Peyer's patch (tissue), 4 donors: ENCODE measurements around the gene NRIP1.

Source experiments
- POLR2A ChIP-seq, 2 donors: fragments of 450-650 bp; IDR thresholded peaks; one replicate each; pipeline ENCODE4 v1.5.1; 2017; ENCODE audit warnings: antibody characterized with exemption in 2 of 2, mild to moderate bottlenecking in 2 of 2, moderate library complexity in 2 of 2
- TF ChIP-seq, protein P1 (sequence below), 6 experiments: fragments of 450-650 bp in 4 of 6; fragments of 200-600 bp in 2 of 6; sonication (generic) in 1 of 6; IDR thresholded peaks; one replicate each; pipeline ENCODE4 v1.5.1; 2017 to 2019; ENCODE audit warnings: antibody characterized with exemption in 6 of 6, mild to moderate bottlenecking in 3 of 6, moderate library complexity in 1 of 6

DNA sequence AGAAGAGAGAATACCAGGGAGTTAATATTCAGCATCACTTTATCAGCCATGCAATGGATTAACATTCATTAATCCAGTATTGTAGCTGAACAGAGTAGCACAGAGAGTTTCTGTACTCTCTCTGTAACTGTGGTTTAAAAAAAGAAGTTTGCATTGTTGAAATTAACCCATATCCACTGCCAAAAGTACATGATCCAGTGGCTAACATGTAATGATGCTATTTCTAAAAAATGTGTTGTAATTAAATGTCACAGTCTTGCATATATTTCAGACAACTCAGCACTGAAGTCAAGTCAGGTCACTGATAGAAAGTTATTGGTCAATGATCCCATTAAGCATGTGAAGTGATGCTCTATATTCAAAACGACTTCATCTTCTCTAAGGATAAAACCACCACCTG is 141.3 kb downstream of the NRIP1 start:
- TF ChIP-seq POLR2A (IDR thresholded peaks at IDR 0.05), result no peak
- TF ChIP-seq, protein P1, sequence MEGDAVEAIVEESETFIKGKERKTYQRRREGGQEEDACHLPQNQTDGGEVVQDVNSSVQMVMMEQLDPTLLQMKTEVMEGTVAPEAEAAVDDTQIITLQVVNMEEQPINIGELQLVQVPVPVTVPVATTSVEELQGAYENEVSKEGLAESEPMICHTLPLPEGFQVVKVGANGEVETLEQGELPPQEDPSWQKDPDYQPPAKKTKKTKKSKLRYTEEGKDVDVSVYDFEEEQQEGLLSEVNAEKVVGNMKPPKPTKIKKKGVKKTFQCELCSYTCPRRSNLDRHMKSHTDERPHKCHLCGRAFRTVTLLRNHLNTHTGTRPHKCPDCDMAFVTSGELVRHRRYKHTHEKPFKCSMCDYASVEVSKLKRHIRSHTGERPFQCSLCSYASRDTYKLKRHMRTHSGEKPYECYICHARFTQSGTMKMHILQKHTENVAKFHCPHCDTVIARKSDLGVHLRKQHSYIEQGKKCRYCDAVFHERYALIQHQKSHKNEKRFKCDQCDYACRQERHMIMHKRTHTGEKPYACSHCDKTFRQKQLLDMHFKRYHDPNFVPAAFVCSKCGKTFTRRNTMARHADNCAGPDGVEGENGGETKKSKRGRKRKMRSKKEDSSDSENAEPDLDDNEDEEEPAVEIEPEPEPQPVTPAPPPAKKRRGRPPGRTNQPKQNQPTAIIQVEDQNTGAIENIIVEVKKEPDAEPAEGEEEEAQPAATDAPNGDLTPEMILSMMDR (IDR thresholded peaks at IDR 0.05), result no peak
